Stomach smooth muscle (tissue), 2 donors: ENCODE data around the gene MAP2K2.

Source experiments
- H3K27ac ChIP-seq: one replicate; pipeline ENCODE4 v1.7.0; 2013; ENCODE audit warnings: mild to moderate bottlenecking, low read length, inconsistent platforms
- H3K27me3 ChIP-seq, 2 donors: one replicate each; pipeline ENCODE4 v1.7.0; 2013; ENCODE audit warnings: low read length in 2 of 2; ENCODE audit not compliant: insufficient read depth in 2 of 2, control insufficient read depth in 1 of 2
- H3K36me3 ChIP-seq, 2 donors: one replicate each; pipeline ENCODE4 v1.7.0; 2013; ENCODE audit warnings: low read length in 2 of 2; ENCODE audit not compliant: control insufficient read depth in 2 of 2, insufficient read depth in 2 of 2
- H3K4me1 ChIP-seq: one replicate; pipeline ENCODE4 v1.7.0; 2013; ENCODE audit warnings: low read length; ENCODE audit not compliant: control insufficient read depth, insufficient read depth
- H3K4me3 ChIP-seq, 2 donors: one replicate each; pipeline ENCODE4 v1.7.0; 2013; ENCODE audit warnings: low read length in 2 of 2
- H3K9ac ChIP-seq, 2 donors: one replicate each; pipeline ENCODE4 v1.7.0; 2013; ENCODE audit warnings: low read length in 2 of 2, mild to moderate bottlenecking in 1 of 2
- H3K9me3 ChIP-seq, 2 donors: one replicate each; pipeline ENCODE4 v1.7.0; 2013; ENCODE audit warnings: low read length in 2 of 2; ENCODE audit not compliant: control insufficient read depth in 2 of 2
- donor health status: healthy.
- donor health status: Pancreatic carcinoma.

MAP2K2 gene

GRCh38 chr19:4099041-4099764 lies 24.7 kb downstream of the MAP2K2 start:
- Histone ChIP-seq H3K27me3 (no peaks in the 10 kb centered on the region), H3K9me3 (no peaks in the 10 kb centered on the region), H3K4me3 (no peak overlapping the region), H3K36me3 (peaks cover 18 to 30% of the 10 kb centered on the region in 2 donors), H3K9ac (no peak overlapping the region), H3K4me1 (no peaks in the 10 kb centered on the region), H3K27ac (no peak overlapping the region)

GRCh38 chr19:4098493-4098892 lies 25.4 kb downstream of the MAP2K2 start:
- H3K27me3 ChIP-seq = no peaks in the 10 kb centered on the region
- no peak overlapping the region for H3K9ac ChIP-seq
- no peaks in the 10 kb centered on the region for H3K9me3 ChIP-seq
- peaks cover 21 to 33% of the 10 kb centered on the region in 2 donors for H3K36me3 ChIP-seq
- H3K4me1 ChIP-seq = no peaks in the 10 kb centered on the region
- no peak overlapping the region for H3K4me3 ChIP-seq
- no peak overlapping the region for H3K27ac ChIP-seq

- H3K9ac ChIP-seq = no peak overlapping the region
- no peaks in the 10 kb centered on the region for H3K27me3 ChIP-seq
- no peak overlapping the region for H3K4me3 ChIP-seq
- no peak overlapping the region for H3K27ac ChIP-seq
- H3K9me3 ChIP-seq = no peaks in the 10 kb centered on the region
- peaks cover 20 to 31% of the 10 kb centered on the region in 2 donors for H3K36me3 ChIP-seq
- no peaks in the 10 kb centered on the region for H3K4me1 ChIP-seq
Measured at GRCh38 chr19:4097501-4097900, 26.4 kb downstream of the MAP2K2 start.

- peaks cover 16 to 23% of the 10 kb centered on the region in 2 donors for H3K36me3 ChIP-seq
Measured at GRCh38 chr19:4096049-4096892, 27.7 kb downstream of the MAP2K2 start.

GRCh38 chr19:4095488-4095844 lies 28.5 kb downstream of the MAP2K2 start:
- Histone ChIP-seq H3K27me3 (no peaks in the 10 kb centered on the region), H3K27ac (no peak overlapping the region), H3K4me1 (no peaks in the 10 kb centered on the region), H3K4me3 (no peak overlapping the region), H3K9me3 (no peaks in the 10 kb centered on the region), H3K36me3 (peaks cover 16 to 23% of the 10 kb centered on the region in 2 donors), H3K9ac (no peak overlapping the region)

More at GRCh38 chr19:4096049-4096892, 27.7 kb downstream of the MAP2K2 start:
- Histone ChIP-seq H3K27me3 (no peaks in the 10 kb centered on the region), H3K9me3 (no peaks in the 10 kb centered on the region), H3K9ac (no peak overlapping the region), H3K27ac (no peak overlapping the region), H3K4me3 (no peak overlapping the region), H3K4me1 (no peaks in the 10 kb centered on the region)

- Histone ChIP-seq H3K27me3 (no peaks in the 10 kb centered on the region), H3K4me3 (no peak overlapping the region), H3K9ac (no peak overlapping the region), H3K9me3 (no peaks in the 10 kb centered on the region), H3K27ac (no peak overlapping the region), H3K4me1 (no peaks in the 10 kb centered on the region), H3K36me3 (peaks cover 18 to 25% of the 10 kb centered on the region in 2 donors)
Measured at GRCh38 chr19:4094761-4095487, 29.0 kb downstream of the MAP2K2 start.

GRCh38 chr19:4094291-4094690 lies 29.6 kb downstream of the MAP2K2 start:
- Histone ChIP-seq H3K4me3 (no peak overlapping the region), H3K9ac (no peak overlapping the region), H3K4me1 (no peaks in the 10 kb centered on the region), H3K9me3 (no peaks in the 10 kb centered on the region), H3K36me3 (peaks cover 20 to 28% of the 10 kb centered on the region in 2 donors), H3K27ac (no peak overlapping the region), H3K27me3 (no peaks in the 10 kb centered on the region)

GRCh38 chr19:4093643-4094175 lies 30.2 kb downstream of the MAP2K2 start:
- Histone ChIP-seq H3K9me3 (no peaks in the 10 kb centered on the region), H3K9ac (no peak overlapping the region), H3K36me3 (peaks cover 15 to 24% of the 10 kb centered on the region in 2 donors), H3K4me1 (no peaks in the 10 kb centered on the region), H3K4me3 (no peak overlapping the region), H3K27ac (no peak overlapping the region), H3K27me3 (no peaks in the 10 kb centered on the region)

GRCh38 chr19:4090356-4091220 lies 33.3 kb downstream of the MAP2K2 start:
- Histone ChIP-seq H3K4me3 (no peak overlapping the region), H3K4me1 (no peaks in the 10 kb centered on the region), H3K36me3 (peaks cover 14 to 17% of the 10 kb centered on the region in 2 donors), H3K9ac (no peak overlapping the region), H3K27me3 (no peaks in the 10 kb centered on the region), H3K27ac (no peak overlapping the region), H3K9me3 (no peaks in the 10 kb centered on the region)

GRCh38 chr19:4089946-4090345 lies 34.0 kb downstream of the MAP2K2 start:
- Histone ChIP-seq H3K9ac (no peak overlapping the region), H3K9me3 (no peaks in the 10 kb centered on the region), H3K27me3 (no peaks in the 10 kb centered on the region), H3K4me1 (no peaks in the 10 kb centered on the region), H3K27ac (no peak overlapping the region), H3K36me3 (peaks cover 14 to 17% of the 10 kb centered on the region in 2 donors), H3K4me3 (no peak overlapping the region)
